Effector memory CD4-positive, alpha-beta T cell (primary cell): Measurements from ENCODE around the gene STAT5A.

ENCODE experiments used
- DNase-seq, 3 donors: peaks; one replicate each; pipeline ENCODE4 v3.0.0-alpha.2; 2020
- H3K27ac ChIP-seq: 2 replicates; pipeline ENCODE4 v1.7.0; 2013; ENCODE audit warnings: mild to moderate bottlenecking, low read length, moderate library complexity; ENCODE audit not compliant: insufficient read depth, poor library complexity, severe bottlenecking
- H3K27me3 ChIP-seq: replicated peaks from 2 replicates; pipeline ENCODE4 v1.7.0; 2013; ENCODE audit warnings: mild to moderate bottlenecking, low read length; ENCODE audit not compliant: insufficient read depth, control insufficient read depth, poor library complexity, severe bottlenecking
- H3K36me3 ChIP-seq: 2 replicates; pipeline ENCODE4 v1.7.0; 2013; ENCODE audit warnings: mild to moderate bottlenecking, low read length, moderate library complexity; ENCODE audit not compliant: control insufficient read depth, insufficient read depth
- H3K4me1 ChIP-seq: 2 replicates; pipeline ENCODE4 v1.7.0; 2013; ENCODE audit warnings: low read length, mild to moderate bottlenecking; ENCODE audit not compliant: control insufficient read depth, insufficient read depth, poor library complexity, severe bottlenecking
- H3K4me3 ChIP-seq: 2 replicates; pipeline ENCODE4 v1.7.0; 2013; ENCODE audit warnings: low read length, low read depth, mild to moderate bottlenecking; ENCODE audit not compliant: insufficient read depth, poor library complexity, severe bottlenecking
- H3K9me3 ChIP-seq: 2 replicates; pipeline ENCODE4 v1.7.0; 2013; ENCODE audit warnings: mild to moderate bottlenecking, low read length, moderate library complexity; ENCODE audit not compliant: control insufficient read depth

Gene STAT5A

GRCh38 chr17:42283241-42284023 is 4.9 kb upstream of the STAT5A start:
- no peak for DNase-seq
- no peak overlapping the region for H3K4me3 ChIP-seq

GRCh38 chr17:42284024-42284369 is 4.3 kb upstream of the STAT5A start:
- no peak overlapping the region for H3K4me3 ChIP-seq
- no peak overlapping the region for H3K27ac ChIP-seq
- no peaks in the 10 kb centered on the region for H3K27me3 ChIP-seq
- peaks cover 18% of the 10 kb centered on the region for H3K4me1 ChIP-seq
- DNase-seq: no peak
- H3K36me3 ChIP-seq: no peaks in the 10 kb centered on the region
- no peaks in the 10 kb centered on the region for H3K9me3 ChIP-seq

More at GRCh38 chr17:42283241-42284023, 4.9 kb upstream of the STAT5A start:
- H3K36me3 ChIP-seq: no peaks in the 10 kb centered on the region
- H3K9me3 ChIP-seq: no peaks in the 10 kb centered on the region
- no peak overlapping the region for H3K27ac ChIP-seq
- peaks cover 15% of the 10 kb centered on the region for H3K4me1 ChIP-seq
- no peaks in the 10 kb centered on the region for H3K27me3 ChIP-seq

DNA sequence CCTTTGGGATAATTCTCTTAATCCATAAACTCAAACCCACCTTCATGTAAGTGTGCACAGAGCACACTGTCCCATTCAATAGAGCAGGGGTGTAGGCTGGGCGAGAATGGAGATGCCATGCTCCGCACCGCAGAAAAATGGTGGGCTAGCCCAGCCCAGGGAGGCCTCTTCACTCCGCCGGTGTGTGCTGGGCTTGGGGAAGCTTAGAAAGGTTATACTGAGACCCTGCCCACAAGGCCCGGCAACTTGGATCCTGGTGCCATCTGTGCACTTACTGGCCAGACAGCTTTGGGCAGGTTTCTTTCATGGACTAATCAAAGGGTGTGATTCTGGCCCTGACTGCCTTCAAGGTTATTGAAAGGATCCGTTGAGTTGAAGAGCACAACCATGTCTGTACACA is 3.7 kb upstream of the STAT5A start:
- H3K4me3 ChIP-seq: no peak overlapping the region

DNA sequence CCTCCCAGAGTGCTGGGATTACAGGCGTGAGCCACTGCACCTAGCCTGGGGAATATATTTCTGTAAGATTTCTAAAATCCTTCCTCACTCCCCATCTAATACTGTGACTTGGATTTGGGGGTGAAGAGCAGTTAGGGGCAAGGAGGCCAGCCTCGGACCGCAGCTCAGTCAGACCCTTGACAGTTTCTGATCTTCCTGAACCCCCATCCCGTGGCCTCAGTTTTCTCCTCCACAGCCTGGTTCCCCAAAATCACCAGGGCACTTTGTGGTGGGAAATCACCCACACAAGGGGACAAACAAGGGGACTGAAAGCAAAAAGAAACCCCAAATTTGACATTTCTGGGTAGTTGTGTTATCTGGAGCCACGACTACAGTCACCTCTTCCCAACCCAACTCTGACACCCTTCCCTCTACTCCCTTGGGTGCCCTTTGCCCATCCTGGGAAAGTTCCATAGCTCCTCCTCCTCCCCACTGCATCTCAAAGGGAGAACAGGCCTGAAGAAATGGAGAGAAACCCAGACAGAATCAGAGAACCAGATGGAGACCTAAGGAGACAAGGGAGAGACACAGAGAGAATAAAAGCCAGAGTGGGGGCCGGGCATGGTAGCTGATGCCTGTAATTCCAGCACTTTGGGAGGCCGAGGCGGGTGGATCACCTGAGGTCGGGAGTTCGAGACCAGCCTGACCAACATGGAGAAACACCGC is 2.8 kb upstream of the STAT5A start:
- Histone ChIP-seq H3K9me3 (no peaks in the 10 kb centered on the region), H3K27me3 (no peaks in the 10 kb centered on the region), H3K27ac (no peak overlapping the region), H3K4me1 (peaks cover 30% of the 10 kb centered on the region), H3K4me3 (no peak overlapping the region), H3K36me3 (no peaks in the 10 kb centered on the region)
- DNase-seq: no peak

More for the DNA sequence above, 3.7 kb upstream of the STAT5A start:
- peaks cover 24% of the 10 kb centered on the region for H3K4me1 ChIP-seq
- no peak overlapping the region for H3K27ac ChIP-seq
- H3K27me3 ChIP-seq: no peaks in the 10 kb centered on the region
- H3K9me3 ChIP-seq: no peaks in the 10 kb centered on the region
- no peak for DNase-seq
- no peaks in the 10 kb centered on the region for H3K36me3 ChIP-seq

DNA sequence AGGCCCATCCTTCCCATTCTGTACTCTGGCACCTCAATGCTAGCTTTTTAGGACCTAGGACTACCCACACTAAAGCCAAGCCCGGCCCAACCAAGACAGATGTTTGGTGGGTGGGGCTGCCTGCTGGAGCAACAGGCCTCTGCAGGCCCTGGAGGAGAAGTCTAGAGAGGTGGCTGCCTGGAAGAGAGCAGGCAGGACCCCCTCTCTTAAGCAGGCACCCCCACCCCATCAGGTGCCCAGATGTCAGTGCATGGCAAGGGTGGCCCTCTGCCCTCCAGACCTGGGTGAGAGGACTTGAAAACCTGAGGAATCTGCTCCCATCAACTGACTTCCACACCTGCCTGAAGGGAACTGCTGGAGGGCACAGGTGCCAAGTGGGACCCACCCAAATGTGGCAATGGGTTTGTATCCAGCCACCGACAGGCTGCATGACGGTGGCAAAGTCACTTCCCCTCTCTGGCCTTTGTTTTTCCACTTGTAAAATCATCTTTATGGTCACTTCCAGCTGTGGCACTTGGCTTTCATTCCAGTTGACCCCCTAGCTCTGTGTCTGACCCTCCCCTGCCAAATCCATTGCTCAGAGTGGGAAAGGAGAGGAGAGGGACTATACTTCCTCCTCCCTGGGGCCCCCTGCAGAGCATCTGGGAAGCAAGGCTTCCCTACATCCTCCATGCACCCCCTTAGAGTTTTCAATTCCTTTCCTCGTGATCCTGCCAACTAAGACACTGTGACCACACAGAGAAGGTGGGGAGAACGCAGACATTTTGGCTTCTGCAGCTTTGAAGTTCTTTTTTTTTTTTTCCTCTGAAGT is 1.7 kb upstream of the STAT5A start:
- Histone ChIP-seq H3K36me3 (peaks cover 3% of the 10 kb centered on the region), H3K9me3 (no peaks in the 10 kb centered on the region), H3K27me3 (no peaks in the 10 kb centered on the region), H3K4me1 (peaks cover 30% of the 10 kb centered on the region), H3K27ac (peak overlapping the region; percentile 88), H3K4me3 (peak overlapping the region; percentile 61)
- DNase-seq: no peak

DNA sequence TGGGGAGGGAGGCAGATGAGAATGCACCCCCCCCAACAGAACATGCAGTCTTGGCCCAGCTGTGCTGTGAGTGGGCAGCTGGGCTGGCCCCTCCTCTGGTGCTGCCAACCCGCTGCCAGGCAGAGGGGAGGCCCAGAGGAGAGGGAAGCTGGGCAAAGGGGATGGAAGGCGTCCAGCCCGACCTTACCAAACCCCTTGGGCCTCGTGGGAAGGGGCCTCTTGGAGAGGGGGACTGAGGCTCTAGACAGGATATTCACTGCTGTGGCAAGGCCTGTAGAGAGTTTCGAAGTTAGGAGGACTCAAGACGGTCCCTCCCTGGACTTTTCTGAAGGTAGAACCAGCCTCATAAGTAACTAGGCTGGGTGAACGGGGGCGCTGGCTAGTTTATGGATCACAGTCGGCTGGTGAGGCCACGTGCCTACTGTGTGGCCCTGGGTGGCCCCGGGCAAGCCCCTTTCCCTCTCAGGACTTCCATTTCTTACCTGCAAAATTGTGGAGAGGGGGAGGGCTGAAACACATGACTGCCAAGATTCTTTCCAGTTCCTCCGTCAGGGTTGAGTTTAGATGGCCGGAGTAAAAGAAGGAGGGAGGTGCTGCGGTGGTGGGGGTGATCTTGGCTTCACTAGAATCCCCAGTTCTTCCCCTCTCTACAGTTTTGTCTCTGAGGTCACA is 857 bp upstream of the STAT5A start:
- DNase-seq: peak in 1 of 3 donors; percentile 39
- Histone ChIP-seq H3K4me1 (peaks cover 30% of the 10 kb centered on the region), H3K36me3 (peaks cover 9% of the 10 kb centered on the region), H3K27ac (peak overlapping the region; percentile 88), H3K9me3 (no peaks in the 10 kb centered on the region), H3K27me3 (no peaks in the 10 kb centered on the region), H3K4me3 (peak overlapping the region; percentile 61)

GRCh38 chr17:42288803-42289610 is 709 bp downstream of the STAT5A start:
- peaks cover 30% of the 10 kb centered on the region for H3K4me1 ChIP-seq
- H3K27me3 ChIP-seq: no peaks in the 10 kb centered on the region
- peak overlapping the region; percentile 88 for H3K27ac ChIP-seq

DNA sequence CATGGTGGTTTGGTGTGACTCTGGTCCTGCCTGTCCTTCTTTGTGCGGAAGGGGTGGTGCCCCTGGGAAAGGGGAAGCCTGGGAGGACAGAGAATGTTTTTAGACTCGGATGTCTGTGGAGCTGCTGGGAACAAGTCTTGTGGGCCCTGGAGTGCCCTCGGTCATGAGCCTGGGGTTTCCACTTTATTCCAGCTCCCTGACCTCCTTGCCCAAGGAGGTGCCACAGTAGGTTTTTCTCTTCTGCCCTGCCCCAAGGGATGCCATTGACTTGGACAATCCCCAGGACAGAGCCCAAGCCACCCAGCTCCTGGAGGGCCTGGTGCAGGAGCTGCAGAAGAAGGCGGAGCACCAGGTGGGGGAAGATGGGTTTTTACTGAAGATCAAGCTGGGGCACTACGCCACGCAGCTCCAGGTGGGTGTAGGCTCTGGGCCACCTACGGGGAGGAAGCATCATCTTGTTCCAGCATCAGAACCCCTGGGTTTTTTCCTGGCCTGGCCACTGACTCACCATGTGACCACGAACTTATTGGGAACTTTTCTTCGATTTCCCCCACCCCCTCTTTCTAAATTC is 1.4 kb downstream of the STAT5A start:
- peaks cover 30% of the 10 kb centered on the region for H3K4me1 ChIP-seq
- H3K4me3 ChIP-seq: peak overlapping the region; percentile 61
- H3K27ac ChIP-seq: peak overlapping the region; percentile 88

More at GRCh38 chr17:42288803-42289610, 709 bp downstream of the STAT5A start:
- Histone ChIP-seq H3K9me3 (no peaks in the 10 kb centered on the region), H3K36me3 (peaks cover 12% of the 10 kb centered on the region), H3K4me3 (peak overlapping the region; percentile 61)
- DNase-seq: peak; percentile 39 to 46 (median 46)

GRCh38 chr17:42290577-42290976 is 2.3 kb downstream of the STAT5A start:
- H3K27me3 ChIP-seq: no peaks in the 10 kb centered on the region
- H3K4me3 ChIP-seq: no peak overlapping the region
- peak overlapping the region; percentile 88 for H3K27ac ChIP-seq
- peaks cover 30% of the 10 kb centered on the region for H3K4me1 ChIP-seq
- peaks cover 23% of the 10 kb centered on the region for H3K36me3 ChIP-seq
- no peak for DNase-seq
- H3K9me3 ChIP-seq: no peaks in the 10 kb centered on the region

More for the DNA sequence above, 1.4 kb downstream of the STAT5A start:
- Histone ChIP-seq H3K36me3 (peaks cover 15% of the 10 kb centered on the region), H3K9me3 (no peaks in the 10 kb centered on the region), H3K27me3 (no peaks in the 10 kb centered on the region)
- peak in 2 of 3 donors; percentile 20 to 31 for DNase-seq
